ENCODE results near the gene HIGD2A. TPM values are rescaled to one million over a fixed set of nuclear protein-coding genes. Genes with fewer than 3 reads are reported as not detected.

HIGD2A gene
- total and polyA plus RNA-seq, 2 of the 13 experiments (the other 11 are each of a cell fraction or from before 2014, with no cell fraction given): 89.2 to 146 TPM

DNA sequence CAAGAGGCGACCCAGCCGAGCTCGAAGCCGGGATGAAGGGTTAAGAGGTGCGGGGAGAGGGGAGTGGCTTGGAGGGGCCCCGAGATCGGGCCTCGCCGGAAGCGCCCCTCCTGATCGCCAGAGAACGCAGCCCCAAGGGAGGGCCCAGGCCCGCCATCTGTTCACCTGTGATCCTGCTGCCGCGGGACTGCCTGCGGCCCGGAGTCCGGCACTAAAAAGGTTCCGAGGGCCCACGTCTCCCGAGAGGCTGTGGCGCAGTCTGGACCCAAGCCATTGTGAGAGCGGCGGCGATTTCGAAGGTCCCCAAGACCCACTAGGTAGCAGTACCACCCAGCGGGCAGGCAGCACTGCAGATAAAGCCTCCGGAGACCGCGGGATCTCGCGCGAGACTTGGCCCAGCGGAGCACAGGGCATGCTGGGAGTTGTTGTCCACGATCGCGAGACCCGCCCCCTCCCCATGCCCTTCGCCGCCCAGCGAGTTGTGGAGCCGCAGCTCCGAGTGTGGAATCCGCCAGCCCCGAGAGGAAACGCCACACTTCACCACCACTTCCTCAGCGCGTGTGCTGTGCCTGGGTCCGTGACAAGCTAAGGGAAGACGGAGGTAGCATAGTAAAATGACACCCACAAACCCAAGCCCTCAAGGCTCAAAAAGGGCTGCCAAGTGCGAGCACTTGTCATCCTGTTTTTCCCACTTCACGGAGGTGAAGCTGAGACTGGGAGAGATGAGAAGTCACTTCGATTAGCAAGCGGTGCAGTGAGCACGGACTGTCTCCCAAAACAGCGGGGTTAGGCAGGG is 26.9 kb upstream of the HIGD2A start, which contains the start of gene KIAA1191 (continued):
- TF ChIP-seq, protein P1, sequence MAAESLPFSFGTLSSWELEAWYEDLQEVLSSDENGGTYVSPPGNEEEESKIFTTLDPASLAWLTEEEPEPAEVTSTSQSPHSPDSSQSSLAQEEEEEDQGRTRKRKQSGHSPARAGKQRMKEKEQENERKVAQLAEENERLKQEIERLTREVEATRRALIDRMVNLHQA (CRISPR knock-in tag; IDR thresholded peaks at IDR 0.05): no peak
- TF ChIP-seq RBM39 (IDR thresholded peaks at IDR 0.05; ENCODE audit: low read depth, low read length, poor library complexity, severe bottlenecking) (peak; percentile 91), MAF1 (CRISPR knock-in tag; IDR thresholded peaks at IDR 0.05; ENCODE audit: borderline replicate concordance) (no peak), ZNF768 (CRISPR knock-in tag; IDR thresholded peaks at IDR 0.05) (peak; percentile 68; the same call in 1 of the 2 replicates), FOXA3 (CRISPR knock-in tag; IDR thresholded peaks at IDR 0.05) (peak; percentile 65), ZNF235 (CRISPR knock-in tag; IDR thresholded peaks at IDR 0.05; ENCODE audit: borderline replicate concordance) (no peak; the same call in 1 of the 2 replicates), ZBTB38 (CRISPR knock-in tag; IDR thresholded peaks at IDR 0.05) (peak; percentile 96), ZNF326 (CRISPR knock-in tag; IDR thresholded peaks at IDR 0.05; ENCODE audit: borderline replicate concordance) (no peak), ZMYM4 (CRISPR knock-in tag; IDR thresholded peaks at IDR 0.05) (peak; percentile 94), ZNF557 (CRISPR knock-in tag; IDR thresholded peaks at IDR 0.05) (no peak), ARNTL (CRISPR knock-in tag; IDR thresholded peaks at IDR 0.05) (no peak), ZNF547 (CRISPR knock-in tag; IDR thresholded peaks at IDR 0.05) (peak; percentile 81), FIP1L1 (IDR thresholded peaks at IDR 0.05; ENCODE audit: borderline replicate concordance, insufficient read depth, low read depth, low read length) (no peak), ZNF746 (CRISPR knock-in tag; IDR thresholded peaks at IDR 0.05) (no peak), ZSCAN25 (CRISPR knock-in tag; IDR thresholded peaks at IDR 0.05) (peak; percentile 67)
- TF ChIP-seq, protein P2, sequence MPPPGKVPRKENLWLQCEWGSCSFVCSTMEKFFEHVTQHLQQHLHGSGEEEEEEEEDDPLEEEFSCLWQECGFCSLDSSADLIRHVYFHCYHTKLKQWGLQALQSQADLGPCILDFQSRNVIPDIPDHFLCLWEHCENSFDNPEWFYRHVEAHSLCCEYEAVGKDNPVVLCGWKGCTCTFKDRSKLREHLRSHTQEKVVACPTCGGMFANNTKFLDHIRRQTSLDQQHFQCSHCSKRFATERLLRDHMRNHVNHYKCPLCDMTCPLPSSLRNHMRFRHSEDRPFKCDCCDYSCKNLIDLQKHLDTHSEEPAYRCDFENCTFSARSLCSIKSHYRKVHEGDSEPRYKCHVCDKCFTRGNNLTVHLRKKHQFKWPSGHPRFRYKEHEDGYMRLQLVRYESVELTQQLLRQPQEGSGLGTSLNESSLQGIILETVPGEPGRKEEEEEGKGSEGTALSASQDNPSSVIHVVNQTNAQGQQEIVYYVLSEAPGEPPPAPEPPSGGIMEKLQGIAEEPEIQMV (CRISPR knock-in tag; IDR thresholded peaks at IDR 0.05; ENCODE audit: low read depth): peak; percentile 60; the same call in 1 of the 2 replicates
- TF ChIP-seq, protein P3, sequence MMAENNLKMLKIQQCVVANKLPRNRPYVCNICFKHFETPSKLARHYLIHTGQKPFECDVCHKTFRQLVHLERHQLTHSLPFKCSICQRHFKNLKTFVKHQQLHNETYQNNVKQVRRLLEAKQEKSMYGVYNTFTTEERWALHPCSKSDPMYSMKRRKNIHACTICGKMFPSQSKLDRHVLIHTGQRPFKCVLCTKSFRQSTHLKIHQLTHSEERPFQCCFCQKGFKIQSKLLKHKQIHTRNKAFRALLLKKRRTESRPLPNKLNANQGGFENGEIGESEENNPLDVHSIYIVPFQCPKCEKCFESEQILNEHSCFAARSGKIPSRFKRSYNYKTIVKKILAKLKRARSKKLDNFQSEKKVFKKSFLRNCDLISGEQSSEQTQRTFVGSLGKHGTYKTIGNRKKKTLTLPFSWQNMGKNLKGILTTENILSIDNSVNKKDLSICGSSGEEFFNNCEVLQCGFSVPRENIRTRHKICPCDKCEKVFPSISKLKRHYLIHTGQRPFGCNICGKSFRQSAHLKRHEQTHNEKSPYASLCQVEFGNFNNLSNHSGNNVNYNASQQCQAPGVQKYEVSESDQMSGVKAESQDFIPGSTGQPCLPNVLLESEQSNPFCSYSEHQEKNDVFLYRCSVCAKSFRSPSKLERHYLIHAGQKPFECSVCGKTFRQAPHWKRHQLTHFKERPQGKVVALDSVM (CRISPR knock-in tag; IDR thresholded peaks at IDR 0.05): peak; percentile 36; the same call in 1 of the 2 replicates
- TF ChIP-seq, protein P4, sequence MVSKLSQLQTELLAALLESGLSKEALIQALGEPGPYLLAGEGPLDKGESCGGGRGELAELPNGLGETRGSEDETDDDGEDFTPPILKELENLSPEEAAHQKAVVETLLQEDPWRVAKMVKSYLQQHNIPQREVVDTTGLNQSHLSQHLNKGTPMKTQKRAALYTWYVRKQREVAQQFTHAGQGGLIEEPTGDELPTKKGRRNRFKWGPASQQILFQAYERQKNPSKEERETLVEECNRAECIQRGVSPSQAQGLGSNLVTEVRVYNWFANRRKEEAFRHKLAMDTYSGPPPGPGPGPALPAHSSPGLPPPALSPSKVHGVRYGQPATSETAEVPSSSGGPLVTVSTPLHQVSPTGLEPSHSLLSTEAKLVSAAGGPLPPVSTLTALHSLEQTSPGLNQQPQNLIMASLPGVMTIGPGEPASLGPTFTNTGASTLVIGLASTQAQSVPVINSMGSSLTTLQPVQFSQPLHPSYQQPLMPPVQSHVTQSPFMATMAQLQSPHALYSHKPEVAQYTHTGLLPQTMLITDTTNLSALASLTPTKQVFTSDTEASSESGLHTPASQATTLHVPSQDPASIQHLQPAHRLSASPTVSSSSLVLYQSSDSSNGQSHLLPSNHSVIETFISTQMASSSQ (IDR thresholded peaks at IDR 0.05; ENCODE audit: low read depth): peak; percentile 12; the same call in 1 of the 2 replicates
- TF ChIP-seq, protein P4 (CRISPR knock-in tag; IDR thresholded peaks at IDR 0.05; ENCODE audit: borderline replicate concordance): peak; percentile 27; the same call in 1 of the 2 replicates

Measured in HepG2 (cell line).